ENCODE results near the gene MBNL2.
A peak's percentile ranks its signal among the peaks of the same experiment; 100 is the strongest.
"Not testable (repeated sequence)": the region's sequence is repeated elsewhere in the genome, so short reads cannot be mapped to it uniquely, and the experiment has no call there.

Gene MBNL2

DNA sequence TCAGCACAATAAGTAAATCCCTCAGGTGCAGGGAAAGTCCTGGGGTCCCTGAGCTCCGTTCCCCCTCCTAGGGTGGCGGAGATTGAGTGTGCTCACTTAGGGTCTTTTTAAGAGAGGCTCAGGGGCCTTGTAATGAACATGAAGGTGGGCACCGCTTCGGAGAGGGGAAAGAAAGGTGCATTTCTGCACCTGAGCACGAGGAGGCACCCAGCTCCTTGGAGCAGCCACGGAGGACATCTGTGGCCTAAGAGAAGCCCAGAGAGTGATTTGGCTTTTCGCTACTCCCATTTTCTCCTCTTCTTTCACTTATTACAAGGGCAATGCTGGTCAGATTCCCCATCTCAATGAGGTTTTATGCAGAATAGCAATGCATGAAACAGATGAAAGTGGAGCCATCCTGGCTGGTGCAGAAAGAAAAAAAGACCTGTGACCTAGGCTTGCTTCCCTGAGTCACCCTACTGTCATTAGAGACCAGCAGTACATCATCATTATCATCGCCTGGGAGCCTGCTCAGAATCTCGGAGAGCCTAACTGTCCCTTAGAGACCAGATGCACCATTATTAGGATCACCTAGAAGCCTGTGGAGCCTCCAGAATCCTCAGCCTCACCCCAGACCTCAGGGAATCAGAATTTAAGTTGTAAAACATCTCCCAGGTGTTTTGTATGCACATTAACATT lies 125.3 kb downstream of the MBNL2 start:
- no peak for DNase-seq (ENCODE audit: low read depth in 2 of 2)

DNA sequence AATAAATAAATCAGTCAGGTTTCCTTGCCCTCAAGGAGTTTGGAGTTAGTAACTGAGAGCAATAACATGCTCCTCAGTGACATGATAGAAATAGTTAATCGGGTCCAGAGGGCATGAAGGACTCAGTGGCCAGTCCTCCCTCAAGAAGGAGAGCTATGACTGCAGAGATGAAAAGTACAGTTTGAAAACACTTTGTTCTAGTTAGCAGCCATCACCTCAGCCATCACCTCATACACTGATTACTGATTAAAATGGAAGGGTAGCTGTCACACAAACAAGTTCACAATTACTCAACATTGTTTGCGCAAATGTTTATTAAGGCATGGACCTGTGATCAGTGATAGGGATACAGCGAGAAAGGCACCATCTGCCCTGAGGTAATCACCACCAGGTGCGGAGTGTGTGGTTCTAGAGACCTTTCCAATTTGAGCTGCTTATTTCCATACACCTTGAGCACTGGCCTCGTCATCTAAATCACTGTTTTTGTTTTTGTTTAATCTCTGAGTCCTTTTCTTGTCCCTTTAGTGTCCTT lies 126.5 kb downstream of the MBNL2 start:
- no peak for DNase-seq (ENCODE audit: low read depth in 2 of 2)

DNA sequence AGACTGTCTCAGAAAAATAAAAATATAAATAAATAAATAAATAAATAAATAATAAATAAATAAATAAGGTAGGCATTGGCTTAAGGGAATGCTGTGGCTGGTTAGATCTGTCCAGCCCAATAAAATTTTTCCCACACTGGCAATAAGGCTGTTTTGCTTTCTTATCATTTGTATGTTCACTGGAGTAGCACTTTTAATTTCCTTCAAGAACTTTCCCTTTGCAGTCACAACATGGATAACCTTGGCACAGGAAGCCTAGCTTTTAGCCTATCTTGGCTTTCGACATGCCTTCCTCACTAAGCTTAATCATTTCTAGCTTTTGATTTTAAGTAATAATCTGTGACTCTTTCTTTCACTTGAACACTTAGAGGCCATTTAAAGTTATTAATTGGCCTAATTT lies 129.9 kb downstream of the MBNL2 start:
- not testable (repeated sequence) for DNase-seq (ENCODE audit: low read depth in 2 of 2)

DNA sequence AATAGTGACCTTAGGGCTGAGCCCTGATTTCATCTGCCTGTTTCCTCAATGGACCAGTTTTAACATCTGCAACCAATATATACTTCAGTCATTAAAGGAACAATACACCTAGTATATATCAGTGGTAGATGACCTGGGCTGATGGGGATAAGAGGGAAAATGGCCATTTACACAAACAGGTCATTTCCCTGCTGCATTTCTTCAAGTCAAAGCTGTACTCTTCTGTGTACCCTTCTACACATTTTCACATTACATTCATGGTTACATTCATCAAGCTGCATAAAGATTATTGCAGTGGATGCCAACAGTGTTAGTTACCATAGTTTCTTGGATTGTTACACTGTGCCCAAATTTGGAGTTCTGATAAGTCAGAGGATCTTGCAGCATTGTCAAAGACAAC lies 130.7 kb downstream of the MBNL2 start:
- no peak for DNase-seq (ENCODE audit: low read depth in 2 of 2)

DNA sequence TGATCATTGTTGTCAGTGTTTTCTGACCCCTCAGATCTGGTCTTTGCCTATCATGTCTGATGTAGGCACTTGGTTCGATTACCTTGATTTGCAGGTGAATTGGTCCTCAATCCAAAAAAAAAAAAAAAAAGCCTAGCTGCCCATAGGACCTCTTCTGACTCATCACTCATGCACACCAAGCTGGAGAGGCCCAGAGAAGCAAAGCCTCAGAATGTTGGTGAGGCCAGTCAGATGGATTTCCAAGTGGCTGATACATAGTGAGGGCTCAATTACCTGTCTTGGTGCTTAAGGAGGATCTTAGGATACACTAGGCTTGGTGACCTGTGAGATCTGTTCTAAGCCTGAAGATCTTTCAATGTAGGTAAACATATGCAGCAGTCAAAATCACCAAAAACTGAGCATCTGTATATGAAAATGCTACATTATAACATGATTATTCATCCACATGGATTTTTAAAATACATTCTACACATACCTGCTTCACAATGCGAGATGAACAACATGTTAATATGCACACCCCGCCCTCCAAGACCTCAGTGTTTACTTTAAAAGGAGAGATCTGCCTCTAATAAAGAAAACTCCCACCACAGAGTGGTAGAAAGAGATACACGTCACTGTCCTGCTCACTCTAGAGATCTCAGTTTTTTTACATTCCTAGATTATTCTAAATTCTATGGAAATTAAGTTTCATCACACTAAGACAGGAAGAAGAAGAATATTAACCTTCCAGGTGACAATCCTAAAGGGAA lies 132.0 kb downstream of the MBNL2 start:
- DNase-seq (ENCODE audit: low read depth in 2 of 2) = no peak

DNA sequence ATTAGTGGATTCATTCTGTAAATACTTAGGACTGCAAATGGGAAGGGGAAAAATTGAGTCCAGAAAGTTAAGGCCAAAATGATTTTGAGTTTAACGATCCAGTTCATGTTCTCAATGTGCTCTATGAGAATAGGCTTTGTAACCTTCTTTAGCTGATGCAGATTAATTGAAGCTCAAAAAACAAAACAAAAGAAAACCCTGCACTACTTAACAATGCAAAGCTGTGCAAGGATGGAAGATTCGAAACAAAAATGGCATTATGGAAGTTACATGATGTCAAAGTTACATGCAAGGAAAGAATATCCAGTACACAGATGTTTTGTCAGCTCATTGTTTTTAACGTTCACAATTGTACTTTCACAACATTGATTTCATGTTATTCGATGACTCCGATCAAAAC lies 132.7 kb downstream of the MBNL2 start:
- DNase-seq (ENCODE audit: low read depth in 2 of 2) = no peak

DNA sequence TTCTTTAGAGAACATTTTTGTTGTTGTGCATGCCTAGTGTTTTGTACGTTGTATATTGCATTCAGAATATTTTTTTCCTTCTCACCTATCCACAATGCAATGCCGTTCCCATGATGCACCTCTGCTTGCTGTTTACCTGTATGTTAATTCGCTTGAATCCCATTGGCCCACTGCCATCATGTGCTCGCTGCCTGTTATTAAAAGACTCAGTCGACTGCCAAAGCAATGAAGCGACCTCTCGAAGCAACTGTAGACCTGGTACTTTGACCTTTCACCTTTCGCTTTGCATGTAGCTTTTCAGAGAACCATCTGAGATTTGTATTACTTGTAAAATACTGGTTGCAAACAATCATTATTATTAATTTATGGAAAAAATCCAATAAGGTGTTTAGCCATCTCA lies 134.5 kb downstream of the MBNL2 start:
- DNase-seq (ENCODE audit: low read depth in 2 of 2) = no peak

DNA sequence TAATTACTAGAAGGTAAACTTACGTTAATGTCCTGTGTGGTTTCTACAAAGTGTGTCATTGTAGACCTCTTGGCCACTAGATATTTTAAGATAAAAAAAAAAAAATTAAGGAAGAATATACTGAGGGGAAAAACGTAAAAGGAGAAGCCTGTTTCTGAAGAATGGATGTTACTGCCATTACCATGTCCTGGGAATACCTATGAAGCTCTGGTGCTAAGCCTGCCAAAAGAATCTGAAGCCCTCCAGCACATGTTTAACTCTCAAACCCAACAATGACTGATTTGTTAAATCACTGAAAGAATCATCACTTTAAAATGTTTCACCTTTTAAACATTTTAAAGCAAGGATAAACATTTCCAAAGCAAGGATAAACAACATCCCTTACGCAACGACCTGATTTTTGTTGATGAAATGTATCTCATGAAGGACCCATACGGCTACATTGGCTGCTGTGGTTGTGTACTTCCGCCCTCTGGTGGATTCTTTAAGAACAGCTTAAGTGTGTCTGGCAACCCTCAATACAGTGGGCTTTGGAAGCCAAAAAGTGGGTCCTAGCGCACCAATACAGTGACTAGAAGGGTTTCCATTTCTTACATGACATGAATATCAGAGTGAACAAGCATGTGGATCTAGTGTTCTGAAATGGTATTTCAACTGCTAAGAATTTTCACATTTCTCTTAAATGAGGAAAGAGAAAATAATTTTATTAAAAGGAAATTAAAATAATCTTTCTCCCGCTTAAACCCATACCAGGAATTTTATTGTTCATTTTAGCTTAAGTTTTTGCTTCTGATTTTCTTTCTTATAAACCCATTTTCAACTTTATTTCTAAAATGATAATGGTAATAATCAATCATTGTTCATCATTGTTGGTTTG lies 137.3 kb downstream of the MBNL2 start:
- DNase-seq (ENCODE audit: low read depth in 2 of 2) = peak in 1 of 2 donors; percentile 20

DNA sequence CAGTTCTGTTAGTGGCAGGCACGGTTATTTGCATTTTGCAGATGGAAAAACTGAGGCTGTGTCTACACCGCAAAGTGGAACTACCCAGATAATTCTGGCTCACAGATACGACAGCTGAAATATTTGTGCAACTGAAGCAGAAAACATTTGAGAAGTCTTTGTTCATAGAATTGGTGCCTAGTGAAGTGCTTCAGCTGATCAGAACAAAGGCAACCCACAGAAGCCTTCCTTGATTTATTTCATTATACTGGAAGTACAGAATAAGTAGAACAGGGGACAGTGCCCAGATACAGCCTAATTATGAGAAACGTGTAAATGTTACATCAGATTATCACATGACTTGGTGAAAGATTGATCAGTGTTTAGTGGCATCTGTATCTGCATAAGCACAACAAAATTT lies 138.5 kb downstream of the MBNL2 start:
- no peak for DNase-seq (ENCODE audit: low read depth in 2 of 2)

DNA sequence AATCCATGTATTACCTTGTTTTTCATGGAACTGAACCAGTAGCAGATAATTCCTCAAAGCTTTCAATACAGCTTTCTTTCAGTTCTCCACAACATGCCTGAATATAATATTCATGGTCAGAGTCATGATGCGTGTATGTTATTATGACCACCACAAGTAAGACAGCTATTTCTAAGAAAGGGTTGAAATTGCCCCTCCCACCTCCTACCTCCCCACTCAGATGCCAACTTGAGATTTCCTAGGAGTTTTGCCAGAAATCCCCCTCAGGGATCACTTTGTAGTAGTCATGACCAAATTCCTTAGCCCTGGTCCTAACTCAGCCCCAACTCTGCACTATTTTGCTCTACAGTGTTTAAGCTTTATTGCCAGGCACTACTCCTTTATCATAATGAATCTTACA lies 141.9 kb downstream of the MBNL2 start:
- no peak for DNase-seq (ENCODE audit: low read depth in 2 of 2)

DNA sequence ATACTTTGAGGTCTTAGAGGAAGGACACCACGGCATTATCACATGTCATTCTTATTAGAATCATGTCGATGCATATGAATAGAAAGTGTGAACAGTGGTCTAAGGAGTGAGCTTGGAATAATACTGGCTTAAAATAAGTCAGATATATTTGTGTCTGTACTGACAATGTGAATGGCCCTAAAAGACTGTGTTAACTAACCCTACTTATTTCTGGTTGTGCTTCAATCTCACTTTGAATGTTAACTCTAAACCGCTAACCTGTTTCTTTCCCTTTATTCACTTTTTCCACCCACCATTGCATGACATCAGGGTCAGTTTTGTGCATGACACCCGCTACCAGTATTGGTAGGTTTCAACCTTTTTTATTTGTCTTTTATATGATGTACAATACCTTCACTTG lies 142.7 kb downstream of the MBNL2 start:
- DNase-seq (ENCODE audit: low read depth in 2 of 2) = no peak

DNA sequence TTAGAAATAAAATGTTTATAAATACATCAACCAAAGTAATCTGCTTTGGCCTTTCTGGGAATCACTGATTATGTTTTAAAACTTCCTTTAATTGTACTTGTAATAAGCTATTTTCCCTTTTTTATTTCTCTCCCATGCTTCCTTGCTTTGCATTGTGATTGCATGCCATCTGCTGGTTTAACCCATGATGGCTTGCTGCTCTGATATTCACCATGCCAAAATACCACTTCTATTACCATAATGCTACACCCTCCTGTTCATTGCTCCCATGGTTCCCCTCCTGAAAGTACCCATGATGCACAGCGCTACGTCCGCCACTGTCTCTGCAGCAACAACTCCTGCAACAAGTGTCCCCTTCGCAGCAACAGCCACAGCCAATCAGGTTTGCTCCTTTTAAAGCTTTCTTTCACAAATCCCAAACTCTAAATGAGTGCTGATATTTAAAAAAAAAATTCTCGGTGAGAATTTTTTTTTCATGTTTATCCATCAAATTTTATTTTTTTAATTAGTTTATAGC lies 144.1 kb downstream of the MBNL2 start:
- no peak for DNase-seq (ENCODE audit: low read depth in 2 of 2)

DNA sequence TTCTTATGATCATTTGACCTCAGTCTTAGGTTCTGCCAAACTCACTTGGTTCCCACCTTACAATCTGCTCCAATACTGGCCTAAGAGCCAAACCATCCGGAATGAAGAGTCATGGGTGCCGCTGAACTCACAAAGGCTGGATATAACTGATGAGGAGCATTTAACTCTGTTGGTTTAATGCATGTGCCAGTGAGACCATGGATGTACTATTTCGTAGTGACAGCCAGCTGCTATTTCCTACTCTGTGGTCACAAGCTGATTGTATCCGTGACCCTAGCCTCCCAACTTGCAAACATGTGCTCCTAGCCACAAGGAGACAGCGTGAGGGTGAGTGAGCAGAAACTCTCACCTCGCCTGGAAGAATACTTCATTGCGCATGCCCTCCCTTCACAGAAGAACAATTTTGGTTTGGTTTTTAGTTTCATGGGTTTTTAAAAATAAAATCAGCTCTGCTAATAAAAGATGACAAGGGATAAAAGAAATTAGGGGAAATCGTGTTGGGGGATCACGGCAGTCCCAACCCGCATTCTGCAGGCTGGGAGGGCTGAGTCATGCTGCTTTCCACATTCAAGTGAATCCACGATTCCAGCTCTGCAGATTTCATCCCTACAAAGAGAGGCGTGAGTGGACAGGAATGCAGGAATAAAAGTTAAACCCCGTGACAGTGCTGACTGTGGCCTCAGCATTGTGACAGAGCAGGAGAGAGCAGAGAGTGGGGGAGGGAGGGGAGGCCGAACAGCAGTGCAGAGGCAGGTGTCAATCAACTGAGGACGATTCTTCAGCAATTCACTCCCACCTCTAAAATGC lies 145.1 kb downstream of the MBNL2 start:
- DNase-seq (ENCODE audit: low read depth in 2 of 2) = no peak

DNA sequence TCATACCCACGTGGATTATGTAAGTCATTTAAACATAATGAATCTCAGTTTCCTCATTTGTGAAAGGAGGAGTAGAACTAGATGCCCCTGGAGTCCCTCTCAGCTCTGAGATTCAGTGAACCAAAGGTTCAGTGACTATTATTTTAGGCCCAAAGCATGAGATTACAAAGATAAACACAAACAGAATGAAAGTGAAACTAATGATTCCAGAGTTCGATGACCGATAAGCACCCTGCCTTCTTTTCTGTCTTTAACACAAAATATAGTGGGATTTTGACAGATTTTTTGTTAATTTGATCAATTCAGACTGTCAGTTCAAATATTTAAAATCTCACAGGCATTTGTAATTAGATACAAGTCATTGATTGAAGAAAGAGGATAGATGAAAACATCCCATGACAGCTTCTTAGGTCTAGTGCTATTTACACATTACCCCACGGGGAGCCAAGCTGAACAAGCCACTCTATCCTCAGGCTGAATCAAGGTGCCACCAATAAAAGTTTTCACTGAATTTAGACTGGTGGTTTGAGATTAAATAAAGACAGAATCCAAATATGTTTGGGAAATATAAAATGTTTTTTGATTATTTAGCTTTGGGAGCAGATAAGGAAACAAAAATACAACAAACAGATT lies 147.2 kb downstream of the MBNL2 start:
- DNase-seq (ENCODE audit: low read depth in 2 of 2) = no peak

DNA sequence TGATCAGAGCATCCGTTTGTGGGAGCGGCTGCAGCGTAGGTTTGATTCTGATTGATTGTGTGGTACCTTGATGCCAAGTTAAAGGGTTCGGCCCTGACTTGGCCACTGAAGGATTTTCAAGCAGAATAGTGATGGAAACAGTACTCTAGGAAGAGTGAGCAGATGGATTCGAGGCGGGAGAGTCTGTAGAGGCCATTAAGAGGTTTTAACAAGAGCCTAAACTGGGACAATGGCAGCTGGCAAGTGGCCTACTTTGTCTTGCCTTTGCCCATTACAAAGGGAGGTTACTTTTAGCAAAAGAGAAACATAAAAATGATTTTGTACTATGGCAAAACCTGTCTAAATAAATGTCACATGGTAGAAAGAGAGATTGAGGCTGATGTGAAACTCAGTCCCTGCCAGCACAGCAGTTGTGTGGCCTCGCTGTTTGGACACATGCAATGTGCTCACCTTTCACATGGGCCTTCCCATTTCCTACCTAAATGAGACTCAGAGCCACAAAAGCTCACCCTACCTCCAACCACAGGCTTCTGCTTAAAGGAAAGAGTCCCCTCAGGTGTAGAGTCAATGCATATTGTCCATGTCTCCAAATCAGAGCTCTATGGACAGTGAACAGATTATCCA lies 149.5 kb downstream of the MBNL2 start:
- no peak for DNase-seq (ENCODE audit: low read depth in 2 of 2)

DNA sequence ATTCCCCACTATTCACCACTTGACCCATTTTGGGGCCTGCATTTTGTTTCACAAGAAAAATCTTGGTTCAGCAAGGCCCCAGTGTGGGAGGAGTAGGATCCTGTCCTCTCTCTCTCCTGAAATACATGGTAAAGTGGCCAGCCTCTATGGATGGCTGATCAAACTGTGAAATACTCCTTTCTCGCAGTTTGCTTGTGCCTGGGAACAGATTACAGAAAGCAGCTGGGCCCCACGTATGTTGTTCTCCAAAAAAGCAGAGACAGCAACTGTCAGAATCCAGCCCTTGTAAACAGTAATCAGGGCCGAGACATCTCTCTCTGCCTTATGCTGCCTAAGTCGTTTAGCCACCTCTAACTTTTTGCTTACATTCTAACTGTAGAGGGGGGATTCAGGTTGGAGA lies 150.8 kb downstream of the MBNL2 start:
- DNase-seq (ENCODE audit: low read depth in 2 of 2) = no peak

DNA sequence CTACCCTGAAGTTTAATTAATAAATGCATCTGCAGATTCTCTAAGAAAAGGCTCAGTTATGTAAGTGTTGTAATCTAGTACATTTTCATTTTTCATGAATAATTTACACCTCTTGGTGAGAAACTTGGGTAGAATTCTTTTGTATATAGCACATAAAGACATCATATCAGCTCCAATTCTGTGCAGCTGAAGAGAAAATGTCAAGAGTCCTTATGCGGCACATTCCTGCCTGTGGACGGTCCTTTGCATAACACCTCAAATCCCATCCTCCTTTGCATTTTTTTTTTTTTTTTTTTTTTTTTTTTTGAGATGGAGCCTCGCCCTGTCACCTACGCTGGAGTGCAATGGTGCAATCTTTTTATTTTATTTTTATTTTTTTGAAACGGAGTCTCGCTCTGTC lies 151.7 kb downstream of the MBNL2 start:
- DNase-seq (ENCODE audit: low read depth in 2 of 2) = no peak

DNA sequence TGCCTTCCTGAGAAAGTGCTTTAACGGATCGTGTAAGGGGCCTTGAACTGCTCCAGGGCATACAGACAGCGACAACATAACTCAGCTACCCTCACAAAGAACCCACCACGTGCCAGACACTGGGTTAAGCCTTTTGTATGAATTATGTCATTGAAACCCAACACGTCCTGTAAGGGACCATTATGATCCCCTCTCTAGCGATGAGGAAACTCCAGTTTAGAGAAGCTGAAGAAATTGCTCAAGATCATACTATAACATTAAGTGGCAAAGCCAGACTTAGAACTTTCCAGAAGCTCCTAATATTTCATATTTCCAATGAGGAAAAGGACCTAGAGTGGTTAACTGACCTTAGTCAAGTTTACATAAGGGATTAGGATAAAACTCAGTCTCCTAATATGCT lies 154.8 kb downstream of the MBNL2 start:
- no peak for DNase-seq (ENCODE audit: low read depth in 2 of 2)

DNA sequence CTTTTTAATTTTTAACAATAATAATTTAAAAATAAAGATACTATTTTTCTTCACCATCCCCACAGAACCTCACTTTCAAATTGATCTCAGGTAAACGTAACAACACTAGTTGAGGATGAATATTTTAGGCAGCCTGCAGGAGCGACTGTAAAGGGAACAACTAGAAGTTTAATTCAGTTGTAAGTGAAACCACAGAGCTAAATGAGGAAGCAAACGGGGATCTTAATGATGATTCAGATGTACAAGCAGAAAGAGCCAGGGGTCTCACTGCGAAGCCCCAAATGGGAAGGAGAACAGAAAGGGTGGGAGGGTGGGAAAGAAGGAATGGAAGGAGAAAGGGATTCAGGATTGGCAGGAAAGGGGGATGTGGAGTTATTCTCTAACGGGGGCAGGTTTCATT lies 157.3 kb downstream of the MBNL2 start:
- no peak for DNase-seq (ENCODE audit: low read depth in 2 of 2)

DNA sequence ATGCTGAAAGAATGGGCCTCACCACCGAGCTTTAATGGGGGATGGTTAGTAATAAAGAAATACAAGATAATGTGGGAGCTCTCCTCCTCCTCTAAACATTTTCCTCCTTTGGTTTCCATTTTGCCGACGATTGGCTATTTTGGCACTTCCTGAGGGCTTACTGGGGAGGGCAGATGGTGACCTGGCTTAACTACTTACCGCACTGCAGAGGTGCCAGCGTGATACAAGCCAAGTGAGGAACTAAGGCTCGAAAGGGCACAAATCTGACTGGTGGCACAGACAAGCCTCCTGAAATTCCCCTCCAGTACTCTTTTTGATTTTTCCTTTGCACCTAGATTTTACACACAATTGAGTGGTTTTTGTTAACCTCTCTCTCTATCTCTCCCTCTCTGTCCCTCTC lies 158.6 kb downstream of the MBNL2 start:
- DNase-seq (ENCODE audit: low read depth in 2 of 2) = no peak

All from activated CD8-positive, alpha-beta memory T cell treated with anti-CD3 and anti-CD28 coated beads for 4 hours (primary cell).